ENCODE measurements around the gene MTCL1.

DNA sequence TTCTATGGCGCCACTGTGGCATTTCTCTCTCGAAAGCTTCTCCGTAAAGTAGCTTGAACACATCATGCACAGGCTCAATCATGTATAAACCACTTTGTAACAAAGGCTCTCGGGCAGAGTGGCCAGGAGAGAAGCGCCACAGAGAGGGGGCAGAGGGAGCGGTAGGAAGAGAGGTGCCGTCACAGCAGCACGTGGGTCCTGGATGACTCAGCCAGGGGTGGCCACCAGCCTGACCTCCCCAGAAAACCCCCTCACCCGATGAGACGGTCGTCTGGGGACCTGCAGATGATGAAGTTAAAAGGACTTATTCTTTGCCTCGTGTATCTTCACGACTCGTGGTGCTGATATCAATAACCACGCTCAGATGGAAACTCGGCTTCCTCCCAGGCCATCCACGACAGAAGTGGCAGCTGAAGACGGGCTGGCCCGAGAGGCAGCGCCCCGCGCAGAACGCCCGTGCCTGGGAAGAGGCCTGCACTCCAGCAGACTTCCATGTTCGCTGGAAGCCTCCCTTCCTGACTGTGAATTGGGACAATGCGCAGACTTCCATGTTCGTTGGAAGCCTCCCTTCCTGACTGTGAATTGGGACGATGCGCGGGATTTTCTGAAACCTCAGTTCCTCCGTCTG, 46.4 kb upstream of the MTCL1 start:
- TF ChIP-seq CEBPB (IDR thresholded peaks at IDR 0.05) (no peak), TEAD4 (IDR thresholded peaks at IDR 0.05) (no peak), CREB1 (IDR thresholded peaks at IDR 0.05; ENCODE audit: low read depth) (no peak), NFIC (IDR thresholded peaks at IDR 0.05) (no peak), EP300 (IDR thresholded peaks at IDR 0.05; ENCODE audit: borderline replicate concordance) (no peak), TAF1 (IDR thresholded peaks at IDR 0.05; ENCODE audit: low read depth) (no peak)
- TF ChIP-seq, protein P1, sequence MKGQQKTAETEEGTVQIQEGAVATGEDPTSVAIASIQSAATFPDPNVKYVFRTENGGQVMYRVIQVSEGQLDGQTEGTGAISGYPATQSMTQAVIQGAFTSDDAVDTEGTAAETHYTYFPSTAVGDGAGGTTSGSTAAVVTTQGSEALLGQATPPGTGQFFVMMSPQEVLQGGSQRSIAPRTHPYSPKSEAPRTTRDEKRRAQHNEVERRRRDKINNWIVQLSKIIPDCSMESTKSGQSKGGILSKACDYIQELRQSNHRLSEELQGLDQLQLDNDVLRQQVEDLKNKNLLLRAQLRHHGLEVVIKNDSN (IDR thresholded peaks at IDR 0.05), result no peak
- TF ChIP-seq, protein P2, sequence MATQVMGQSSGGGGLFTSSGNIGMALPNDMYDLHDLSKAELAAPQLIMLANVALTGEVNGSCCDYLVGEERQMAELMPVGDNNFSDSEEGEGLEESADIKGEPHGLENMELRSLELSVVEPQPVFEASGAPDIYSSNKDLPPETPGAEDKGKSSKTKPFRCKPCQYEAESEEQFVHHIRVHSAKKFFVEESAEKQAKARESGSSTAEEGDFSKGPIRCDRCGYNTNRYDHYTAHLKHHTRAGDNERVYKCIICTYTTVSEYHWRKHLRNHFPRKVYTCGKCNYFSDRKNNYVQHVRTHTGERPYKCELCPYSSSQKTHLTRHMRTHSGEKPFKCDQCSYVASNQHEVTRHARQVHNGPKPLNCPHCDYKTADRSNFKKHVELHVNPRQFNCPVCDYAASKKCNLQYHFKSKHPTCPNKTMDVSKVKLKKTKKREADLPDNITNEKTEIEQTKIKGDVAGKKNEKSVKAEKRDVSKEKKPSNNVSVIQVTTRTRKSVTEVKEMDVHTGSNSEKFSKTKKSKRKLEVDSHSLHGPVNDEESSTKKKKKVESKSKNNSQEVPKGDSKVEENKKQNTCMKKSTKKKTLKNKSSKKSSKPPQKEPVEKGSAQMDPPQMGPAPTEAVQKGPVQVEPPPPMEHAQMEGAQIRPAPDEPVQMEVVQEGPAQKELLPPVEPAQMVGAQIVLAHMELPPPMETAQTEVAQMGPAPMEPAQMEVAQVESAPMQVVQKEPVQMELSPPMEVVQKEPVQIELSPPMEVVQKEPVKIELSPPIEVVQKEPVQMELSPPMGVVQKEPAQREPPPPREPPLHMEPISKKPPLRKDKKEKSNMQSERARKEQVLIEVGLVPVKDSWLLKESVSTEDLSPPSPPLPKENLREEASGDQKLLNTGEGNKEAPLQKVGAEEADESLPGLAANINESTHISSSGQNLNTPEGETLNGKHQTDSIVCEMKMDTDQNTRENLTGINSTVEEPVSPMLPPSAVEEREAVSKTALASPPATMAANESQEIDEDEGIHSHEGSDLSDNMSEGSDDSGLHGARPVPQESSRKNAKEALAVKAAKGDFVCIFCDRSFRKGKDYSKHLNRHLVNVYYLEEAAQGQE (IDR thresholded peaks at IDR 0.05; ENCODE audit: low read depth), result no peak
- TF ChIP-seq, protein P3, sequence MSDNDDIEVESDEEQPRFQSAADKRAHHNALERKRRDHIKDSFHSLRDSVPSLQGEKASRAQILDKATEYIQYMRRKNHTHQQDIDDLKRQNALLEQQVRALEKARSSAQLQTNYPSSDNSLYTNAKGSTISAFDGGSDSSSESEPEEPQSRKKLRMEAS (IDR thresholded peaks at IDR 0.05), result no peak

Data from Ishikawa (cell line).